Ishikawa (cell line): ENCODE results near the gene CASK.

Experiments used
- CEBPB ChIP-seq: IDR thresholded peaks from 2 replicates; pipeline ENCODE4 v1.6.1; 2012
- CREB1 ChIP-seq: IDR thresholded peaks from 2 replicates; pipeline ENCODE4 v1.6.1; 2012; ENCODE audit warnings: low read depth
- EGR1 ChIP-seq: IDR thresholded peaks from 2 replicates; pipeline ENCODE4 v1.6.1; 2012
- EP300 ChIP-seq: IDR thresholded peaks from 2 replicates; pipeline ENCODE4 v1.6.1; 2012; ENCODE audit warnings: borderline replicate concordance
- FOXM1 ChIP-seq: IDR thresholded peaks from 2 replicates; pipeline ENCODE4 v1.6.1; 2012; ENCODE audit warnings: low read depth, borderline replicate concordance
- NFIC ChIP-seq: IDR thresholded peaks from 2 replicates; pipeline ENCODE4 v1.6.1; 2012
- RAD21 ChIP-seq: IDR thresholded peaks from 2 replicates; pipeline ENCODE4 v1.6.1; 2012; ENCODE audit warnings: low read depth
- TAF1 ChIP-seq: IDR thresholded peaks from 2 replicates; pipeline ENCODE4 v1.6.1; 2012; ENCODE audit warnings: low read depth, mild to moderate bottlenecking
- TCF12 ChIP-seq: IDR thresholded peaks from 2 replicates; pipeline ENCODE4 v1.6.1; 2012; ENCODE audit warnings: low read depth
- TEAD4 ChIP-seq: IDR thresholded peaks from 2 replicates; pipeline ENCODE4 v1.6.1; 2012
- YY1 ChIP-seq: IDR thresholded peaks from 2 replicates; pipeline ENCODE4 v1.6.1; 2012; ENCODE audit warnings: low read depth
- ZBTB7A ChIP-seq: IDR thresholded peaks from 2 replicates; pipeline ENCODE4 v1.6.1; 2012; ENCODE audit warnings: low read depth
- TF ChIP-seq, protein P1 (sequence below): IDR thresholded peaks from 2 replicates; pipeline ENCODE4 v1.6.1; 2012; ENCODE audit warnings: low read depth, mild to moderate bottlenecking
- TF ChIP-seq, protein P2 (sequence below): IDR thresholded peaks from 2 replicates; pipeline ENCODE4 v1.6.1; 2012
- TF ChIP-seq, protein P3 (sequence below): IDR thresholded peaks from 2 replicates; pipeline ENCODE4 v1.6.1; 2012

The CASK gene

DNA sequence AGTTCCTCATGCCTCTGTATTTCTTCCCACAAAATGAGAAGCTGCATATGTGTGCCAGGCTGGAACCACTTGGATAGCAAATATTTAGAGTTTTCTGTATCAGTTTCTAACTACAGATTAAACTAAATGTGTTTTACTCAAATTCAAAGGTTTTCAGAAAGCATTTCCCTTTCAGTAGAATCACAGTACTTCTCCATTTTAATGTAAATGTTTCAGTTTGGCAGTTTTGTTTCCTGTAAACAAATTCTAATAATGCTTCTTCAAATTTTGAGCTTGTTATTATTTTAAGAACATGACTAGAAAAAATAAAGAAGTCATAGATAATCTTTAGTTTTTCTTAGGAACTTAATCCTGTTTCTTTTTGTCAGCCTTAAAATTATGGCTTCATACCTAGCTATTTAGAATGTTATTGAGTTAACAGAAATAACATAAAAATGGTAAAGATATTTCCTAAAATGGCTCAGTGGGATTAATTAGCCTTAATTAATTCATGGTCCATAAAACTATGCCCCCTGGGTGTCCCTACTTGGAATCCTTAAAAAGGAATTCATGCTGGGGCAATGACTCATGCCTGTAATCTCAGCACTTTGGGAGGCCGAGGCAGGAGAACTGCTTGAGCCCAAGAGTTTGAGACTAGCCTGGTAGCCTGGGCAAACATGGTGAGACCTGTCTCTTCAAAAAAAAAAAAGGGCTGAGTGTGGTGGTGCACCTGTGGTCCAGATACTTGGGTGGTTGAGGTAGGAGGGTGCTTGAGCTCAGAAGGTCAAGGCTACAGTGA is 318.4 kb downstream of the CASK start:
- TF ChIP-seq FOXM1 (no peak), CREB1 (no peak), TCF12 (no peak)

DNA sequence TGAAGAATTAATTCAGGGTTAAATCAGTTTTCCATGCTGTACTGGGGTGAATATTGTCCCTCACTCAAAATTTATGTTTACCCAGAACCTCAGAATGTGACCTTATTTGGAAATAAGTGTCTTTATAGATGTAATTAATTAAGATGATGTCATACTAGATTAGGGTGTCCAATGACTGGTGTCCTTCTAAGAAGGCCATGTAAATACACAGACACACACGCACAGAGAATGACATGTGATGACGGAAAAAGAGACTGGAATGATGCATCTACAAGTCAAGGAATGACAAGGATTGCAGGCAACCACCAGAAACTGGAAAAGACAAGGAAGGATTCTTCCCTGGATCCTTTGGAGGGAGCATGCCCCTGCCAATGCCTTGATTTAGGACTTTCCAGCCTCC is 319.2 kb downstream of the CASK start:
- no peak for TF ChIP-seq EP300
- TF ChIP-seq ZBTB7A: no peak
- TF ChIP-seq YY1: no peak
- no peak for TF ChIP-seq TEAD4
- TF ChIP-seq, protein P1, sequence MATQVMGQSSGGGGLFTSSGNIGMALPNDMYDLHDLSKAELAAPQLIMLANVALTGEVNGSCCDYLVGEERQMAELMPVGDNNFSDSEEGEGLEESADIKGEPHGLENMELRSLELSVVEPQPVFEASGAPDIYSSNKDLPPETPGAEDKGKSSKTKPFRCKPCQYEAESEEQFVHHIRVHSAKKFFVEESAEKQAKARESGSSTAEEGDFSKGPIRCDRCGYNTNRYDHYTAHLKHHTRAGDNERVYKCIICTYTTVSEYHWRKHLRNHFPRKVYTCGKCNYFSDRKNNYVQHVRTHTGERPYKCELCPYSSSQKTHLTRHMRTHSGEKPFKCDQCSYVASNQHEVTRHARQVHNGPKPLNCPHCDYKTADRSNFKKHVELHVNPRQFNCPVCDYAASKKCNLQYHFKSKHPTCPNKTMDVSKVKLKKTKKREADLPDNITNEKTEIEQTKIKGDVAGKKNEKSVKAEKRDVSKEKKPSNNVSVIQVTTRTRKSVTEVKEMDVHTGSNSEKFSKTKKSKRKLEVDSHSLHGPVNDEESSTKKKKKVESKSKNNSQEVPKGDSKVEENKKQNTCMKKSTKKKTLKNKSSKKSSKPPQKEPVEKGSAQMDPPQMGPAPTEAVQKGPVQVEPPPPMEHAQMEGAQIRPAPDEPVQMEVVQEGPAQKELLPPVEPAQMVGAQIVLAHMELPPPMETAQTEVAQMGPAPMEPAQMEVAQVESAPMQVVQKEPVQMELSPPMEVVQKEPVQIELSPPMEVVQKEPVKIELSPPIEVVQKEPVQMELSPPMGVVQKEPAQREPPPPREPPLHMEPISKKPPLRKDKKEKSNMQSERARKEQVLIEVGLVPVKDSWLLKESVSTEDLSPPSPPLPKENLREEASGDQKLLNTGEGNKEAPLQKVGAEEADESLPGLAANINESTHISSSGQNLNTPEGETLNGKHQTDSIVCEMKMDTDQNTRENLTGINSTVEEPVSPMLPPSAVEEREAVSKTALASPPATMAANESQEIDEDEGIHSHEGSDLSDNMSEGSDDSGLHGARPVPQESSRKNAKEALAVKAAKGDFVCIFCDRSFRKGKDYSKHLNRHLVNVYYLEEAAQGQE: no peak
- no peak for TF ChIP-seq CEBPB

DNA sequence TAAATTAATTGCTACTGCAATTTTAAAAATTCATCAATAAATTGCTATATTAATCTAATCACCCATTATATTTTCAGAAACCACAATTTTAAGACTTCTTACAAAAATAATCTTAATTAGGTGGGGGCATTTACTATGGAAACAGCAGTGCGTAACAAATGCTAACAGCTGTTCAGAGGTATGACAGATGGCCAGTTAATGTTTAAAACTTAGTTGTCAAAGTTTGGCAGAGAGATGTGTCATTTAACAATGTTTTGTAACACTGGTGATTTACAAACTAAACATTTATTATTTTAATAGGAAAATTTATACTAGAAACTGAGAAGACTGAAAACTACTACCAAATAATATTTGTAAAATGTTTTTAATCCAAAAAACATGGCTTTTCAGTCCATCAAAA is 319.8 kb downstream of the CASK start:
- TF ChIP-seq YY1 (no peak), ZBTB7A (no peak), EGR1 (no peak)

DNA sequence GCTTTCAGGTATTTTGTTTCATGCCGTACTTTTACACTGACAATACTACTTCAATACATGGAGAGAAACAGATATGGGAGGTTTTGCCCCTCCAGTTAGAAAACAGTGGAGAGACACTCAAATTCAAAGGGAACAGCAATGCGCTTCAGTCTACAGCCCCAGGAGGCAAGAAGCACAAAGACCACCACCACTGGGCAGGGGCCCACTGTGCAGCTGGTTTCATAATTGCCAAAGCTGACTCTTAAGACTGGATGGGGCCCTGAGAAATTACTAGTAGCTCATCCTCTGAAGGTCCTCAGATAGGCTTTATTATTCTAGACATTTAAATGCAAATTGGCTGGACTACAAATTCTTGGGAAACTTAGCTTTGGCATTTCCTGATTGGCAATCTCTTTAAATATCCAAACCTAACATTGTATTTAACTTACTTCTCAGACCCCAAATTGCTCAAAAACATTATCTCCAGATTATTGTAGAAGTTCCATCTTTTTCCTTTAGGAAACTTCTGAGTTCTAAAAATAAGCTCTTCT is 320.5 kb downstream of the CASK start:
- TF ChIP-seq ZBTB7A (no peak), EGR1 (no peak), CEBPB (no peak)
- TF ChIP-seq, protein P2, sequence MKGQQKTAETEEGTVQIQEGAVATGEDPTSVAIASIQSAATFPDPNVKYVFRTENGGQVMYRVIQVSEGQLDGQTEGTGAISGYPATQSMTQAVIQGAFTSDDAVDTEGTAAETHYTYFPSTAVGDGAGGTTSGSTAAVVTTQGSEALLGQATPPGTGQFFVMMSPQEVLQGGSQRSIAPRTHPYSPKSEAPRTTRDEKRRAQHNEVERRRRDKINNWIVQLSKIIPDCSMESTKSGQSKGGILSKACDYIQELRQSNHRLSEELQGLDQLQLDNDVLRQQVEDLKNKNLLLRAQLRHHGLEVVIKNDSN: no peak

DNA sequence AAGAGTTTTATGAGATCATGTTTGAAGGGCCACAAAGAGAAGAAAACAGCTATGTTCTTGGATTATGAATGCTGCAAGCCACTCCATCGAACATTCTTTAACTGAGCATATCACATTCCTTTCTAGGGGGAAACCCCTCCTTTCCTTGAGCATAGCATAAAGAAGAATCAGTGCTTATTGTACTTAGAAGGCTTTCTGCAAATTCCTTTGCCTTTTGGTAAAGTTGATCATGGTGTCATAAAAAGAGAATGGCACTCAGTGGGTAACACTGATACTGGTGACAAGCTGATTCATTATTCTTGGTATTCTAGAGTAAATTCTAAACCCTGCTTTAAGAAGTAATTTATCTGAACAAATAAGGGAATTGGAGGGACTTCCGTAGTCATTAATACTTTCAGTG is 323.1 kb downstream of the CASK start:
- TF ChIP-seq ZBTB7A (no peak), EP300 (no peak), TCF12 (no peak), RAD21 (no peak), TAF1 (no peak), FOXM1 (no peak), CREB1 (no peak), TEAD4 (no peak), CEBPB (no peak), NFIC (no peak), YY1 (no peak)
- TF ChIP-seq, protein P2: no peak
- TF ChIP-seq, protein P1: no peak
- TF ChIP-seq, protein P3, sequence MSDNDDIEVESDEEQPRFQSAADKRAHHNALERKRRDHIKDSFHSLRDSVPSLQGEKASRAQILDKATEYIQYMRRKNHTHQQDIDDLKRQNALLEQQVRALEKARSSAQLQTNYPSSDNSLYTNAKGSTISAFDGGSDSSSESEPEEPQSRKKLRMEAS: no peak

DNA sequence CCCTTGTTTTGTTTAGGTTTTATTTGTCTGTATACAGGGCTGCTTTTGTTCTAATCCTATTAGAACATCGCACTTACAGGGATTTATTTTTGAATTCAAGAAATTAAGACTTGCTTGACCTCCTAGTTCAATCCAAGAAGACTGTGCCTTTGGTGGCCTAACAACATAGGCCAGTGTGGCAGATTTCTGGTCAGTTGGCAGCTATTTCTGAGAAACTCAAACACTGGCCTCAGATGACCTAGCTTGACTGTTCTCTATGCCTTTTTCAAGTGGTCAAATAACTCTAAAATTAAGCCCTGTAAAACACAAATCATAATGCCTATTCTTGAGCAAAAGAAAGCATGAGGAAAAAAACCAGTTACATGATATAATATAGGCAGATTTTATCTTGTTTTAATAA is 323.8 kb downstream of the CASK start:
- TF ChIP-seq, protein P3: no peak
- TF ChIP-seq NFIC: no peak
- TF ChIP-seq TEAD4: no peak
- TF ChIP-seq CREB1: no peak
- no peak for TF ChIP-seq CEBPB
- no peak for TF ChIP-seq TCF12
- no peak for TF ChIP-seq YY1
- TF ChIP-seq EGR1: no peak
- TF ChIP-seq, protein P1: no peak
- TF ChIP-seq, protein P2: no peak
